Osteocyte (in vitro differentiated cells): ENCODE results near the gene LCN12. TPM values are rescaled to one million over a fixed set of nuclear protein-coding genes. Genes with fewer than 3 reads are reported as not detected.

Experiments
- DNase-seq: peaks from one replicate; pipeline ENCODE4 v3.0.0; 2021; ENCODE audit warnings: mixed read lengths; ENCODE audit not compliant: unreplicated experiment; ENCODE audit errors: extremely low spot score
- H3K27ac Mint-ChIP-seq: one replicate; pipeline ENCODE4 v1.8.0; 2021; ENCODE audit warnings: mild to moderate bottlenecking, mixed read lengths; ENCODE audit not compliant: unreplicated experiment
- H3K27me3 Mint-ChIP-seq: one replicate; pipeline ENCODE4 v1.8.0; 2021; ENCODE audit warnings: mixed read lengths; ENCODE audit not compliant: unreplicated experiment
- H3K36me3 Mint-ChIP-seq: one replicate; pipeline ENCODE4 v1.8.0; 2021; ENCODE audit warnings: mixed read lengths; ENCODE audit not compliant: unreplicated experiment
- H3K4me1 Mint-ChIP-seq: one replicate; pipeline ENCODE4 v1.8.0; 2021; ENCODE audit warnings: mixed read lengths; ENCODE audit not compliant: unreplicated experiment
- H3K4me3 Mint-ChIP-seq: one replicate; pipeline ENCODE4 v1.8.0; 2021; ENCODE audit warnings: mild to moderate bottlenecking, moderate library complexity, mixed read lengths; ENCODE audit not compliant: unreplicated experiment
- H3K9me3 Mint-ChIP-seq: one replicate; pipeline ENCODE4 v1.8.0; 2021; ENCODE audit warnings: mixed read lengths; ENCODE audit not compliant: unreplicated experiment
- total RNA-seq: library from RNA; stranded (reverse); gene quantifications from 2 replicates; pipeline ENCODE4 v1.2.1, GENCODE V29; 2021
- TF ChIP-seq, protein P1 (sequence below): fragments of 200-600 bp; sonication (generic); IDR thresholded peaks from 2 replicates; pipeline ENCODE4 v1.5.0; 2021; ENCODE audit warnings: antibody characterized with exemption, mild to moderate bottlenecking, moderate library complexity

The LCN12 gene
- total RNA-seq, 1 donor from 2014 or later: 1.4 TPM

DNA sequence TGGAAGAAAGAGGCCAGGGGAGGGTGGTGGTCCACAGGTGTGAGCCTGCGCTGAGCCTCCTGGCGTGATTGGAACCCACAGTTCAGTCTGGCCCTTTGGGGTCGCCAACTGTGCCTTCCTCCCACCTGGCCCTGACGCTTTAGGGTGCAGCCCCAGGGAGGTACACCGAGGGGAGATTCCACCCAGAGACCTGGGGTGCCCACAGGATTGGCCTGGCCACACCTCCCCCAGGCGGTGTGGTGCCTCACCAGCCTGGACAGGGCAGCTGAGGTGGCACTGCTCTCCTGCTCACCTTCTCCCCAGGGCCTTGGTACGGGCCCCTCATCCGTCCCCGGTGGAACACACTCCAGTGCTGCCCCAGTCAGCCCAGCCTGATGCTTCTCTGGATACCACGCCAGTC is 45.3 kb downstream of the LCN12 start:
- peak overlapping the region; percentile 59 for H3K27ac Mint-ChIP-seq
- DNase-seq: no peak
- H3K4me1 Mint-ChIP-seq: peaks cover 45% of the 10 kb centered on the region
- TF ChIP-seq, protein P1, sequence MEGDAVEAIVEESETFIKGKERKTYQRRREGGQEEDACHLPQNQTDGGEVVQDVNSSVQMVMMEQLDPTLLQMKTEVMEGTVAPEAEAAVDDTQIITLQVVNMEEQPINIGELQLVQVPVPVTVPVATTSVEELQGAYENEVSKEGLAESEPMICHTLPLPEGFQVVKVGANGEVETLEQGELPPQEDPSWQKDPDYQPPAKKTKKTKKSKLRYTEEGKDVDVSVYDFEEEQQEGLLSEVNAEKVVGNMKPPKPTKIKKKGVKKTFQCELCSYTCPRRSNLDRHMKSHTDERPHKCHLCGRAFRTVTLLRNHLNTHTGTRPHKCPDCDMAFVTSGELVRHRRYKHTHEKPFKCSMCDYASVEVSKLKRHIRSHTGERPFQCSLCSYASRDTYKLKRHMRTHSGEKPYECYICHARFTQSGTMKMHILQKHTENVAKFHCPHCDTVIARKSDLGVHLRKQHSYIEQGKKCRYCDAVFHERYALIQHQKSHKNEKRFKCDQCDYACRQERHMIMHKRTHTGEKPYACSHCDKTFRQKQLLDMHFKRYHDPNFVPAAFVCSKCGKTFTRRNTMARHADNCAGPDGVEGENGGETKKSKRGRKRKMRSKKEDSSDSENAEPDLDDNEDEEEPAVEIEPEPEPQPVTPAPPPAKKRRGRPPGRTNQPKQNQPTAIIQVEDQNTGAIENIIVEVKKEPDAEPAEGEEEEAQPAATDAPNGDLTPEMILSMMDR: no peak
- H3K9me3 Mint-ChIP-seq: no peaks in the 10 kb centered on the region
- H3K27me3 Mint-ChIP-seq: no peaks in the 10 kb centered on the region
- H3K36me3 Mint-ChIP-seq: no peaks in the 10 kb centered on the region
- no peak overlapping the region for H3K4me3 Mint-ChIP-seq

- Mint-ChIP-seq H3K4me3 (no peak overlapping the region), H3K9me3 (no peaks in the 10 kb centered on the region), H3K36me3 (no peaks in the 10 kb centered on the region), H3K27ac (peak overlapping the region; percentile 59), H3K27me3 (no peaks in the 10 kb centered on the region), H3K4me1 (peaks cover 45% of the 10 kb centered on the region)
- DNase-seq: no peak
- TF ChIP-seq, protein P1: peak; percentile 20
These were observed 45.8 kb downstream of the LCN12 start for GRCh38 chr9:136997830-136998234.

- peaks cover 39% of the 10 kb centered on the region for H3K4me1 Mint-ChIP-seq
- no peak overlapping the region for H3K4me3 Mint-ChIP-seq
- H3K36me3 Mint-ChIP-seq: no peaks in the 10 kb centered on the region
- H3K27me3 Mint-ChIP-seq: no peaks in the 10 kb centered on the region
- no peak for DNase-seq
- TF ChIP-seq, protein P1: no peak
- peak overlapping the region; percentile 74 for H3K27ac Mint-ChIP-seq
- H3K9me3 Mint-ChIP-seq: no peaks in the 10 kb centered on the region
These were observed 48.3 kb downstream of the LCN12 start for GRCh38 chr9:137000177-137000930.

DNA sequence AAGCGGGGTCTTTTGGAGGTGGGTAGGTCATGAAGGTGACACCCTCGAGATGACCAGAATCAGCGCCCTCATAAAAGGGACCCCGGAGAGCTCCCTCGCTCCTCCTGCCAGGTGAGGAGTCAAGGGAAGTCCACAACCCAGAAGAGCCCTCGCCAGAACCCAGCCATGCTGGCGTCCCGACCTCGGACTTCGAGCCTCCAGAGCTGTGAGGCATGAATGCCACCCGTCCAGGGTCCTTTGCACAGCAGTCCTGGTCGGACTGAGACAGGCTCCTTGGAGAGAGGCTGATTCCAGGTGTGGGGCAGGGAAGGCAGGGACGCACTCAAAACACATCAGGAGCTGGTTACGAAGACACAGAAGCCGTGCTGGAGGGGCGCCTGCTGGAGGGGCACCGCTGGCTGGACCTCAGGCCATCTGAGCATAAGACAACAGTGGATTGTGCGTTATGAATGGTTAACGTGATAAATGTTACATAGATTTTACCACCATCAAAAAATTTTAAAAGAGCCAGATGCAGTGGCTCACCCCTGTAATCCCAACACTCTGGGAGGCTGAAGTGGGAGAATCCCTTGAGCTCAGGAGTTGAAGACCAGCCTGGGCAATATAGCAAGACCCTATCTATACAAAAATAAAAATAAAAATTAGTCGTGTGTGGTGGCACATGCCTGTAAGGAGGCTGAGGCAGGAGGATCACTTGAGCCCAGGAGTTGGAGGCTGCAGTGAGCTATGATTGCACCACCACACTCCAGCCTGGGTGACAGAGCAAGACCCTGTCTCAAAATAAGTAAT is 50.0 kb downstream of the LCN12 start:
- TF ChIP-seq, protein P1: no peak

DNA sequence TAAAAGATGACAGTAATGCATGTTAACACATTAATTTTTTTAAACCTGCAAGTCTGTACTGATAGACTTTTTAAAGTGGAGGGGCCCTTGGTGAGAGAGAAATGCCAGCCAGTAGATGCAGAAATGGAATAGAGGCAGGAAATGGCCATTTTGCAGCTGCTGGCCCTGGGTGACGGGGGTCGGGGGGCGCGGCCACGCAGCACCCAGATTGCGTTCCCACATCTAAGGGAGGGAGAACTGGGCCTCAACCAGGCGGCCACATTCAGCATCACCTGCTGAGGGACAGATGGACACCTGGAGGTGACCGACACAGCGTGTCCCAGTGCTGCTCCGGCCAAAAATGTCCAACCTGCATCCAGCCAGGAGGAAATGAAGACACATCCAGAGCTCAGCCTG is 50.6 kb downstream of the LCN12 start:
- Mint-ChIP-seq H3K36me3 (no peaks in the 10 kb centered on the region), H3K9me3 (no peaks in the 10 kb centered on the region), H3K4me1 (peaks cover 31% of the 10 kb centered on the region), H3K27ac (no peak overlapping the region), H3K27me3 (no peaks in the 10 kb centered on the region), H3K4me3 (no peak overlapping the region)
- no peak for DNase-seq
- TF ChIP-seq, protein P1: no peak

More for the DNA sequence above, 50.0 kb downstream of the LCN12 start:
- no peaks in the 10 kb centered on the region for H3K27me3 Mint-ChIP-seq
- H3K27ac Mint-ChIP-seq: no peak overlapping the region
- H3K9me3 Mint-ChIP-seq: no peaks in the 10 kb centered on the region
- peaks cover 35% of the 10 kb centered on the region for H3K4me1 Mint-ChIP-seq
- no peak overlapping the region for H3K4me3 Mint-ChIP-seq
- DNase-seq: no peak
- H3K36me3 Mint-ChIP-seq: no peaks in the 10 kb centered on the region
